ENCODE results near the gene TXNDC16.

TXNDC16 gene

GRCh38 chr14:52531481-52531880, 20.8 kb downstream of the TXNDC16 start:
- POLR2A ChIA-PET = no interaction called here
- TF ChIP-seq BHLHE40 (IDR thresholded peaks at IDR 0.05; ENCODE audit: borderline replicate concordance) (no peak), FOXK2 (IDR thresholded peaks at IDR 0.05) (no peak), ELF4 (IDR thresholded peaks at IDR 0.05) (no peak), ARNT (IDR thresholded peaks at IDR 0.05) (no peak), HDGF (IDR thresholded peaks at IDR 0.05; ENCODE audit: borderline replicate concordance) (no peak), SUZ12 (IDR thresholded peaks at IDR 0.05) (no peak), NFRKB (IDR thresholded peaks at IDR 0.05) (no peak), ZNF384 (IDR thresholded peaks at IDR 0.05) (no peak), SP1 (IDR thresholded peaks at IDR 0.05) (no peak), L3MBTL2 (conservative IDR thresholded peaks at IDR 0.05) (no peak), TARDBP (IDR thresholded peaks at IDR 0.05) (no peak), LEF1 (IDR thresholded peaks at IDR 0.05; ENCODE audit: borderline replicate concordance) (no peak), PKNOX1 (IDR thresholded peaks at IDR 0.05) (no peak)
- no peak for DNase-seq (ENCODE audit: extremely low spot score)
- CTCF ChIA-PET = no interaction called here

- DNase-seq (ENCODE audit: extremely low spot score) = no peak
- ChIA-PET CTCF (no interaction called here), POLR2A (no interaction called here)
- TF ChIP-seq ZNF384 (IDR thresholded peaks at IDR 0.05) = no peak
- TF ChIP-seq LEF1 (IDR thresholded peaks at IDR 0.05; ENCODE audit: borderline replicate concordance) = no peak
- no peak for TF ChIP-seq L3MBTL2 (conservative IDR thresholded peaks at IDR 0.05)
- TF ChIP-seq SP1 (IDR thresholded peaks at IDR 0.05) = no peak
- TF ChIP-seq FOXK2 (IDR thresholded peaks at IDR 0.05) = no peak
- TF ChIP-seq SUZ12 (IDR thresholded peaks at IDR 0.05) = no peak
- no peak for TF ChIP-seq NFRKB (IDR thresholded peaks at IDR 0.05)
- TF ChIP-seq ARNT (IDR thresholded peaks at IDR 0.05) = no peak
- TF ChIP-seq PKNOX1 (IDR thresholded peaks at IDR 0.05) = no peak
- TF ChIP-seq FOXA1 (IDR thresholded peaks at IDR 0.05) = no peak
- no peak for TF ChIP-seq BHLHE40 (IDR thresholded peaks at IDR 0.05; ENCODE audit: borderline replicate concordance)
- no peak for TF ChIP-seq TARDBP (IDR thresholded peaks at IDR 0.05)
- no peak for TF ChIP-seq ELF4 (IDR thresholded peaks at IDR 0.05)
- no peak for TF ChIP-seq CTBP1 (IDR thresholded peaks at IDR 0.05; ENCODE audit: borderline replicate concordance)
- no peak for TF ChIP-seq FOXM1 (IDR thresholded peaks at IDR 0.05; ENCODE audit: borderline replicate concordance)
- no peak for TF ChIP-seq HDGF (IDR thresholded peaks at IDR 0.05; ENCODE audit: borderline replicate concordance)
These were observed 25.3 kb downstream of the TXNDC16 start for GRCh38 chr14:52527052-52527451.

- ChIA-PET POLR2A (no interaction called here), CTCF (no interaction called here)
- no peak for DNase-seq (ENCODE audit: extremely low spot score)
- TF ChIP-seq FOXM1 (IDR thresholded peaks at IDR 0.05; ENCODE audit: borderline replicate concordance) (no peak), SP1 (IDR thresholded peaks at IDR 0.05) (no peak), FOXK2 (IDR thresholded peaks at IDR 0.05) (no peak), HDGF (IDR thresholded peaks at IDR 0.05; ENCODE audit: borderline replicate concordance) (no peak), ARNT (IDR thresholded peaks at IDR 0.05) (no peak), ZNF384 (IDR thresholded peaks at IDR 0.05) (no peak), L3MBTL2 (conservative IDR thresholded peaks at IDR 0.05) (no peak), LEF1 (IDR thresholded peaks at IDR 0.05; ENCODE audit: borderline replicate concordance) (no peak), BHLHE40 (IDR thresholded peaks at IDR 0.05; ENCODE audit: borderline replicate concordance) (no peak), FOXA1 (IDR thresholded peaks at IDR 0.05) (no peak), TARDBP (IDR thresholded peaks at IDR 0.05) (no peak), NFRKB (IDR thresholded peaks at IDR 0.05) (no peak), SUZ12 (IDR thresholded peaks at IDR 0.05) (no peak), PKNOX1 (IDR thresholded peaks at IDR 0.05) (no peak), CTBP1 (IDR thresholded peaks at IDR 0.05; ENCODE audit: borderline replicate concordance) (no peak), ELF4 (IDR thresholded peaks at IDR 0.05) (no peak)
These were observed 29.5 kb downstream of the TXNDC16 start for GRCh38 chr14:52522581-52523345.

- DNase-seq (ENCODE audit: extremely low spot score) = no peak
- TF ChIP-seq CTBP1 (IDR thresholded peaks at IDR 0.05; ENCODE audit: borderline replicate concordance) = no peak
- TF ChIP-seq BHLHE40 (IDR thresholded peaks at IDR 0.05; ENCODE audit: borderline replicate concordance) = no peak
- TF ChIP-seq L3MBTL2 (conservative IDR thresholded peaks at IDR 0.05) = no peak
- no peak for TF ChIP-seq PKNOX1 (IDR thresholded peaks at IDR 0.05)
- TF ChIP-seq SP1 (IDR thresholded peaks at IDR 0.05) = no peak
- no peak for TF ChIP-seq HDGF (IDR thresholded peaks at IDR 0.05; ENCODE audit: borderline replicate concordance)
- no peak for TF ChIP-seq NFRKB (IDR thresholded peaks at IDR 0.05)
- TF ChIP-seq ZNF384 (IDR thresholded peaks at IDR 0.05) = no peak
- no peak for TF ChIP-seq ARNT (IDR thresholded peaks at IDR 0.05)
- ChIA-PET CTCF (no interaction called here), POLR2A (interaction anchor here (0.7 kb wide), 1 partner anchor 97 kb away, joined by 3 read pairs; no protein-coding TSS in a partner anchor)
These were observed 30.3 kb downstream of the TXNDC16 start for GRCh38 chr14:52522033-52522432.

GRCh38 chr14:52514046-52514811, 38.1 kb downstream of the TXNDC16 start:
- TF ChIP-seq CTBP1 (IDR thresholded peaks at IDR 0.05; ENCODE audit: borderline replicate concordance) (no peak), LEF1 (IDR thresholded peaks at IDR 0.05; ENCODE audit: borderline replicate concordance) (no peak), HDGF (IDR thresholded peaks at IDR 0.05; ENCODE audit: borderline replicate concordance) (no peak), TARDBP (IDR thresholded peaks at IDR 0.05) (no peak), ELF4 (IDR thresholded peaks at IDR 0.05) (no peak), NFRKB (IDR thresholded peaks at IDR 0.05) (no peak), PKNOX1 (IDR thresholded peaks at IDR 0.05) (no peak)
- CTCF ChIA-PET = no interaction called here
- POLR2A ChIA-PET = interaction anchor here (0.9 kb wide), 1 partner anchor 38 kb away, joined by 3 read pairs; the partner anchor contains the start of genes GPR137C and TXNDC16
- DNase-seq (ENCODE audit: extremely low spot score) = no peak
